ENCODE data around the gene GPC6. TPM values are rescaled to one million over a fixed set of nuclear protein-coding genes. Genes with fewer than 3 reads are reported as not detected.

GPC6 gene
- polyA plus RNA-seq, 1 donor (not counting 4 experiments of a cell fraction or from before 2014, with no cell fraction given) = 0.42 TPM

DNA sequence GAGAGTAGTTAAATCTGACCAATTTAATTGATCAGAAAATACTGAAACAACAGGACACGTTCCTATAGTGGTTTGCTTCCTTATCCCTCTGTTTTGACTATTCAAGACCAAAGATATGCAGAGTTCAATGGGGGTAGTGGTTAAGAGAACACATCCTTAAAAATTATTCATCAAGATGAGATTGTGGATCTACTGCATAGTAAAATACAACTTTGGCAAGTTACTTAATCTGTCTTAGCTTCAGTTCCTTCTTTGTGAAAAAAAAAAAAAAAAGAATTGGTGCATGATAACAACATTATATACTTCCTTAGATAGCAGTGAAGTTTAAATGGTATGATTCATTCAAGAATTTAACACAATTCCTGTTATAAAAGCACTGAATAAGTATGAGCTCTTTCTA, 700.8 kb downstream of the GPC6 start:
- H3K9me3 ChIP-seq (ENCODE audit: control insufficient read depth, low read depth, low read length) = no peaks in the 10 kb centered on the region
- no peak overlapping the region for H3K4me2 ChIP-seq (ENCODE audit: control insufficient read depth, extremely low read depth, insufficient read depth, low read depth, low read length)
- no peaks in the 10 kb centered on the region for H3K27me3 ChIP-seq (ENCODE audit: control insufficient read depth, extremely low read depth, insufficient read depth, low read length)
- H3K4me1 ChIP-seq (ENCODE audit: control insufficient read depth, extremely low read depth, insufficient read depth, low read length) = no peaks in the 10 kb centered on the region
- no peak for TF ChIP-seq EZH2 (IDR thresholded peaks at IDR 0.05; ENCODE audit: low read length)
- TF ChIP-seq, protein P1, sequence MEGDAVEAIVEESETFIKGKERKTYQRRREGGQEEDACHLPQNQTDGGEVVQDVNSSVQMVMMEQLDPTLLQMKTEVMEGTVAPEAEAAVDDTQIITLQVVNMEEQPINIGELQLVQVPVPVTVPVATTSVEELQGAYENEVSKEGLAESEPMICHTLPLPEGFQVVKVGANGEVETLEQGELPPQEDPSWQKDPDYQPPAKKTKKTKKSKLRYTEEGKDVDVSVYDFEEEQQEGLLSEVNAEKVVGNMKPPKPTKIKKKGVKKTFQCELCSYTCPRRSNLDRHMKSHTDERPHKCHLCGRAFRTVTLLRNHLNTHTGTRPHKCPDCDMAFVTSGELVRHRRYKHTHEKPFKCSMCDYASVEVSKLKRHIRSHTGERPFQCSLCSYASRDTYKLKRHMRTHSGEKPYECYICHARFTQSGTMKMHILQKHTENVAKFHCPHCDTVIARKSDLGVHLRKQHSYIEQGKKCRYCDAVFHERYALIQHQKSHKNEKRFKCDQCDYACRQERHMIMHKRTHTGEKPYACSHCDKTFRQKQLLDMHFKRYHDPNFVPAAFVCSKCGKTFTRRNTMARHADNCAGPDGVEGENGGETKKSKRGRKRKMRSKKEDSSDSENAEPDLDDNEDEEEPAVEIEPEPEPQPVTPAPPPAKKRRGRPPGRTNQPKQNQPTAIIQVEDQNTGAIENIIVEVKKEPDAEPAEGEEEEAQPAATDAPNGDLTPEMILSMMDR (optimal IDR thresholded peaks at IDR 0.05 in 1 of 3, IDR thresholded peaks at IDR 0.05 in 1 of 3, conservative IDR thresholded peaks at IDR 0.05 in 1 of 3; ENCODE audit: extremely low read depth in 1 of 3, insufficient read depth in 2 of 3, low read length in 3 of 3) = no peak
- H2AFZ ChIP-seq (ENCODE audit: control insufficient read depth, low read length) = no peak overlapping the region
- H4K20me1 ChIP-seq (ENCODE audit: control insufficient read depth, extremely low read depth, insufficient read depth, low read length) = no peaks in the 10 kb centered on the region
- no peak overlapping the region for H3K27ac ChIP-seq (ENCODE audit: control insufficient read depth, insufficient read depth, low read length)
- H3K4me3 ChIP-seq (ENCODE audit: control insufficient read depth in 2 of 3, extremely low read depth in 1 of 3, insufficient read depth in 2 of 3, low read depth in 1 of 3, low read length in 3 of 3) = no peak overlapping the region
- DNase-seq (ENCODE audit: low read depth, low spot score) (no peak), FAIRE-seq (no peak)
- H3K9ac ChIP-seq (ENCODE audit: control insufficient read depth, extremely low read depth, insufficient read depth, low read length) = no peak overlapping the region
- dilution Hi-C loops (cut with MboI; ENCODE audit: extremely low pct_ligation_motif_present, low sequenced_read_pairs) = no loop called here
- H3K36me3 ChIP-seq (ENCODE audit: control insufficient read depth in 2 of 2, extremely low read depth in 1 of 2, insufficient read depth in 2 of 2, low read length in 2 of 2) = no peaks in the 10 kb centered on the region
- H3K9me1 ChIP-seq (ENCODE audit: control insufficient read depth, extremely low read depth, insufficient read depth, low read length) = no peaks in the 10 kb centered on the region
- no peaks in the 10 kb centered on the region for H3K79me2 ChIP-seq (ENCODE audit: control insufficient read depth, insufficient read depth, low read length)

- TF ChIP-seq, protein P1 (optimal IDR thresholded peaks at IDR 0.05 in 1 of 3, IDR thresholded peaks at IDR 0.05 in 1 of 3, conservative IDR thresholded peaks at IDR 0.05 in 1 of 3; ENCODE audit: extremely low read depth in 1 of 3, insufficient read depth in 2 of 3, low read length in 3 of 3) = no peak
- no peak for TF ChIP-seq EZH2 (IDR thresholded peaks at IDR 0.05; ENCODE audit: low read length)
- DNase-seq (ENCODE audit: low read depth, low spot score) = no peak
- Histone ChIP-seq H3K9ac (ENCODE audit: control insufficient read depth, extremely low read depth, insufficient read depth, low read length) (no peak overlapping the region), H3K79me2 (ENCODE audit: control insufficient read depth, insufficient read depth, low read length) (no peaks in the 10 kb centered on the region), H3K27ac (ENCODE audit: control insufficient read depth, insufficient read depth, low read length) (no peak overlapping the region), H2AFZ (ENCODE audit: control insufficient read depth, low read length) (no peak overlapping the region), H4K20me1 (ENCODE audit: control insufficient read depth, extremely low read depth, insufficient read depth, low read length) (no peaks in the 10 kb centered on the region), H3K9me1 (ENCODE audit: control insufficient read depth, extremely low read depth, insufficient read depth, low read length) (no peaks in the 10 kb centered on the region), H3K36me3 (ENCODE audit: control insufficient read depth in 2 of 2, extremely low read depth in 1 of 2, insufficient read depth in 2 of 2, low read length in 2 of 2) (no peaks in the 10 kb centered on the region), H3K4me1 (ENCODE audit: control insufficient read depth, extremely low read depth, insufficient read depth, low read length) (no peaks in the 10 kb centered on the region), H3K9me3 (ENCODE audit: control insufficient read depth, low read depth, low read length) (no peaks in the 10 kb centered on the region), H3K4me2 (ENCODE audit: control insufficient read depth, extremely low read depth, insufficient read depth, low read depth, low read length) (no peak overlapping the region), H3K27me3 (ENCODE audit: control insufficient read depth, extremely low read depth, insufficient read depth, low read length) (no peaks in the 10 kb centered on the region), H3K4me3 (ENCODE audit: control insufficient read depth in 2 of 3, extremely low read depth in 1 of 3, insufficient read depth in 2 of 3, low read depth in 1 of 3, low read length in 3 of 3) (no peak overlapping the region)
- no peak for FAIRE-seq
- dilution Hi-C loops (cut with MboI; ENCODE audit: extremely low pct_ligation_motif_present, low sequenced_read_pairs) = no loop called here
These were observed 706.3 kb downstream of the GPC6 start for GRCh38 chr13:93932901-93933300.

All from keratinocyte (primary cell).